NCI-H2081 treated with DMSO at 0.1 percent for 48 hours (cell line): ENCODE results near the gene GON4L.
"Not testable (repeated sequence)": the region's sequence is repeated elsewhere in the genome, so short reads cannot be mapped to it uniquely, and the experiment has no call there.

Source experiments
- DNase-seq: peaks from one replicate; lab custom pipeline; 2025; lab: John Stamatoyannopoulos, UW

The GON4L gene

GRCh38 chr1:155856975-155857930 is at the start of gene GON4L:
GON4L (minus strand) TSS chr1:155857214; CDS start chr1:155853780, 3,434 bp downstream.
- peak; percentile 90 for DNase-seq

- DNase-seq, result no peak
Measured at GRCh38 chr1:155904261-155904660, 47.2 kb upstream of the GON4L start.

- DNase-seq, result no peak
Measured at GRCh38 chr1:155900161-155900560, 43.1 kb upstream of the GON4L start.

GRCh38 chr1:155899683-155900082 is 42.7 kb upstream of the GON4L start:
- DNase-seq, result no peak

GRCh38 chr1:155898888-155899287 is 41.9 kb upstream of the GON4L start:
- DNase-seq, result no peak

- no peak for DNase-seq
Measured at GRCh38 chr1:155897746-155898145, 40.7 kb upstream of the GON4L start.

- not testable (repeated sequence) for DNase-seq
Measured at GRCh38 chr1:155896476-155896875, 39.5 kb upstream of the GON4L start.

- DNase-seq, result not testable (repeated sequence)
Measured at GRCh38 chr1:155895617-155896016, 38.6 kb upstream of the GON4L start.

GRCh38 chr1:155893389-155894142 is 36.6 kb upstream of the GON4L start:
- DNase-seq, result no peak

GRCh38 chr1:155892796-155893195 is 35.8 kb upstream of the GON4L start:
- DNase-seq, result no peak

- no peak for DNase-seq
Measured at GRCh38 chr1:155890251-155890650, 33.2 kb upstream of the GON4L start.

- DNase-seq, result no peak
Measured at GRCh38 chr1:155889566-155889965, 32.6 kb upstream of the GON4L start.

- no peak for DNase-seq
Measured at GRCh38 chr1:155888481-155888880, 31.5 kb upstream of the GON4L start.

- no peak for DNase-seq
Measured at GRCh38 chr1:155884982-155885381, 28.0 kb upstream of the GON4L start.

- DNase-seq, result no peak
Measured at GRCh38 chr1:155884031-155884960, 27.3 kb upstream of the GON4L start.

- no peak for DNase-seq
Measured at GRCh38 chr1:155882766-155883165, 25.8 kb upstream of the GON4L start.

GRCh38 chr1:155882235-155882634 is 25.2 kb upstream of the GON4L start:
- no peak for DNase-seq

- DNase-seq, result no peak
Measured at GRCh38 chr1:155880950-155881349, 23.9 kb upstream of the GON4L start.

GRCh38 chr1:155880251-155880650 is 23.2 kb upstream of the GON4L start:
- no peak for DNase-seq

GRCh38 chr1:155877945-155878344 is 20.9 kb upstream of the GON4L start:
- DNase-seq, result no peak

GRCh38 chr1:155873860-155874259 is 16.8 kb upstream of the GON4L start:
- DNase-seq, result peak; percentile 28

- no peak for DNase-seq
Measured at GRCh38 chr1:155872527-155872926, 15.5 kb upstream of the GON4L start.
